ENCODE results near the gene CCDC91.

Gene CCDC91

GRCh38 chr12:28202374-28203130, 12.3 kb downstream of the CCDC91 start:
- FAIRE-seq (no peak), DNase-seq (ENCODE audit: insufficient read length, low spot score) (no peak)
- TF ChIP-seq POLR2AphosphoS5 (IDR thresholded peaks at IDR 0.05; ENCODE audit: low read depth, low read length) (no peak), PAX5 (IDR thresholded peaks at IDR 0.05; ENCODE audit: insufficient read depth, low read length, severe bottlenecking) (no peak), SPI1 (IDR thresholded peaks at IDR 0.05; ENCODE audit: low read depth, low read length) (no peak), TAF1 (IDR thresholded peaks at IDR 0.05; ENCODE audit: low read depth, low read length) (no peak), POU2F2 (IDR thresholded peaks at IDR 0.05; ENCODE audit: low read depth, low read length) (no peak), POLR2A (IDR thresholded peaks at IDR 0.05; ENCODE audit: low read depth, low read length) (no peak)

GRCh38 chr12:28209782-28210181, 19.5 kb downstream of the CCDC91 start:
- FAIRE-seq (no peak), DNase-seq (ENCODE audit: insufficient read length, low spot score) (no peak)

GRCh38 chr12:28212182-28212581, 21.9 kb downstream of the CCDC91 start:
- no peak for DNase-seq (ENCODE audit: insufficient read length, low spot score)
- TF ChIP-seq SPI1 (IDR thresholded peaks at IDR 0.05; ENCODE audit: low read depth, low read length) (no peak), POU2F2 (IDR thresholded peaks at IDR 0.05; ENCODE audit: low read depth, low read length) (no peak), POLR2AphosphoS5 (IDR thresholded peaks at IDR 0.05; ENCODE audit: low read depth, low read length) (no peak), PAX5 (IDR thresholded peaks at IDR 0.05; ENCODE audit: insufficient read depth, low read length, severe bottlenecking) (no peak), POLR2A (IDR thresholded peaks at IDR 0.05; ENCODE audit: low read depth, low read length) (no peak), TAF1 (IDR thresholded peaks at IDR 0.05; ENCODE audit: low read depth, low read length) (no peak)
- FAIRE-seq, result no peak

More at GRCh38 chr12:28209782-28210181, 19.5 kb downstream of the CCDC91 start:
- no peak for TF ChIP-seq POLR2AphosphoS5 (IDR thresholded peaks at IDR 0.05; ENCODE audit: low read depth, low read length)
- TF ChIP-seq SPI1 (IDR thresholded peaks at IDR 0.05; ENCODE audit: low read depth, low read length), result no peak
- no peak for TF ChIP-seq POLR2A (IDR thresholded peaks at IDR 0.05; ENCODE audit: low read depth, low read length)
- no peak for TF ChIP-seq POU2F2 (IDR thresholded peaks at IDR 0.05; ENCODE audit: low read depth, low read length)
- no peak for TF ChIP-seq PAX5 (IDR thresholded peaks at IDR 0.05; ENCODE audit: insufficient read depth, low read length, severe bottlenecking)
- no peak for TF ChIP-seq TAF1 (IDR thresholded peaks at IDR 0.05; ENCODE audit: low read depth, low read length)

- no peak for DNase-seq (ENCODE audit: insufficient read length, low spot score)
- FAIRE-seq, result no peak
- TF ChIP-seq TAF1 (IDR thresholded peaks at IDR 0.05; ENCODE audit: low read depth, low read length), result no peak
- TF ChIP-seq POU2F2 (IDR thresholded peaks at IDR 0.05; ENCODE audit: low read depth, low read length), result no peak
- no peak for TF ChIP-seq POLR2A (IDR thresholded peaks at IDR 0.05; ENCODE audit: low read depth, low read length)
- no peak for TF ChIP-seq SPI1 (IDR thresholded peaks at IDR 0.05; ENCODE audit: low read depth, low read length)
- no peak for TF ChIP-seq PAX5 (IDR thresholded peaks at IDR 0.05; ENCODE audit: insufficient read depth, low read length, severe bottlenecking)
- TF ChIP-seq POLR2AphosphoS5 (IDR thresholded peaks at IDR 0.05; ENCODE audit: low read depth, low read length), result no peak
Observed at GRCh38 chr12:28215021-28215420, 24.8 kb downstream of the CCDC91 start.

- DNase-seq (ENCODE audit: insufficient read length, low spot score), result no peak
- no peak for FAIRE-seq
- no peak for TF ChIP-seq PAX5 (IDR thresholded peaks at IDR 0.05; ENCODE audit: insufficient read depth, low read length, severe bottlenecking)
- no peak for TF ChIP-seq POU2F2 (IDR thresholded peaks at IDR 0.05; ENCODE audit: low read depth, low read length)
- TF ChIP-seq POLR2AphosphoS5 (IDR thresholded peaks at IDR 0.05; ENCODE audit: low read depth, low read length), result no peak
- no peak for TF ChIP-seq SPI1 (IDR thresholded peaks at IDR 0.05; ENCODE audit: low read depth, low read length)
- TF ChIP-seq POLR2A (IDR thresholded peaks at IDR 0.05; ENCODE audit: low read depth, low read length), result no peak
- TF ChIP-seq TAF1 (IDR thresholded peaks at IDR 0.05; ENCODE audit: low read depth, low read length), result no peak
Observed at GRCh38 chr12:28216016-28216415, 25.8 kb downstream of the CCDC91 start.

GRCh38 chr12:28217805-28218204, 27.5 kb downstream of the CCDC91 start:
- TF ChIP-seq SPI1 (IDR thresholded peaks at IDR 0.05; ENCODE audit: low read depth, low read length) (peak; percentile 57), PAX5 (IDR thresholded peaks at IDR 0.05; ENCODE audit: insufficient read depth, low read length, severe bottlenecking) (no peak)
- DNase-seq (ENCODE audit: insufficient read length, low spot score), result no peak
- peak; percentile 48 for FAIRE-seq

GRCh38 chr12:28218875-28219274, 28.6 kb downstream of the CCDC91 start:
- no peak for DNase-seq (ENCODE audit: insufficient read length, low spot score)
- FAIRE-seq, result no peak

GRCh38 chr12:28219827-28220226, 29.6 kb downstream of the CCDC91 start:
- TF ChIP-seq PAX5 (IDR thresholded peaks at IDR 0.05; ENCODE audit: insufficient read depth, low read length, severe bottlenecking) (no peak), POLR2AphosphoS5 (IDR thresholded peaks at IDR 0.05; ENCODE audit: low read depth, low read length) (no peak), POU2F2 (IDR thresholded peaks at IDR 0.05; ENCODE audit: low read depth, low read length) (no peak), TAF1 (IDR thresholded peaks at IDR 0.05; ENCODE audit: low read depth, low read length) (no peak), POLR2A (IDR thresholded peaks at IDR 0.05; ENCODE audit: low read depth, low read length) (no peak), SPI1 (IDR thresholded peaks at IDR 0.05; ENCODE audit: low read depth, low read length) (no peak)
- DNase-seq (ENCODE audit: insufficient read length, low spot score) (no peak), FAIRE-seq (no peak)

More at GRCh38 chr12:28218875-28219274, 28.6 kb downstream of the CCDC91 start:
- TF ChIP-seq POLR2AphosphoS5 (IDR thresholded peaks at IDR 0.05; ENCODE audit: low read depth, low read length) (no peak), PAX5 (IDR thresholded peaks at IDR 0.05; ENCODE audit: insufficient read depth, low read length, severe bottlenecking) (no peak)

- peak; percentile 43 for FAIRE-seq
- TF ChIP-seq POLR2AphosphoS5 (IDR thresholded peaks at IDR 0.05; ENCODE audit: low read depth, low read length), result no peak
- no peak for TF ChIP-seq TAF1 (IDR thresholded peaks at IDR 0.05; ENCODE audit: low read depth, low read length)
- no peak for TF ChIP-seq PAX5 (IDR thresholded peaks at IDR 0.05; ENCODE audit: insufficient read depth, low read length, severe bottlenecking)
- no peak for TF ChIP-seq POU2F2 (IDR thresholded peaks at IDR 0.05; ENCODE audit: low read depth, low read length)
- no peak for TF ChIP-seq POLR2A (IDR thresholded peaks at IDR 0.05; ENCODE audit: low read depth, low read length)
- no peak for TF ChIP-seq SPI1 (IDR thresholded peaks at IDR 0.05; ENCODE audit: low read depth, low read length)
- no peak for DNase-seq (ENCODE audit: insufficient read length, low spot score)
Observed at GRCh38 chr12:28222081-28222700, 31.9 kb downstream of the CCDC91 start.
